Neural cell (in vitro differentiated cells): ENCODE measurements around the gene RHPN2. TPM values are rescaled to one million over a fixed set of nuclear protein-coding genes. Genes with fewer than 3 reads are reported as not detected.

Experiments
- H2AFZ ChIP-seq: fragments of 200-600, 300-800 bp; sonication (generic), shearing (Covaris generic); 2 replicates; pipeline ENCODE4 v1.6.0; 2014; ENCODE audit warnings: low read depth, mild to moderate bottlenecking, antibody characterized with exemption, low read length, moderate library complexity
- H3F3A ChIP-seq: fragments of 200-600 bp; shearing (Covaris generic); 2 replicates; pipeline ENCODE4 v1.6.1; 2016; ENCODE audit warnings: mild to moderate bottlenecking, moderate library complexity, mixed read lengths, antibody characterized with exemption, low read length; ENCODE audit not compliant: insufficient read depth, poor library complexity, severe bottlenecking
- H3K27ac ChIP-seq: fragments of 200-600, 300-800 bp; sonication (generic), shearing (Covaris generic); 2 replicates; pipeline ENCODE4 v1.5.1; 2014; ENCODE audit warnings: mild to moderate bottlenecking, low read length, moderate library complexity
- H3K27me3 ChIP-seq: fragments of 300-800, 200-600 bp; sonication (generic), shearing (Covaris generic); 2 replicates; pipeline ENCODE4 v1.6.0; 2014; ENCODE audit warnings: mild to moderate bottlenecking, low read depth, low read length, moderate library complexity; ENCODE audit not compliant: insufficient read depth
- H3K36me3 ChIP-seq: fragments of 300-800, 200-600 bp; sonication (generic), shearing (Covaris generic); 2 replicates; pipeline ENCODE4 v1.5.1; 2014; ENCODE audit warnings: mild to moderate bottlenecking, antibody characterized with exemption, low read length, moderate library complexity; ENCODE audit not compliant: insufficient read depth
- H3K4me2 ChIP-seq: fragments of 300-800, 200-600 bp; sonication (generic), shearing (Covaris generic); 2 replicates; pipeline ENCODE4 v1.6.0; 2014; ENCODE audit warnings: mild to moderate bottlenecking, low read length
- H3K4me3 ChIP-seq: fragments of 300-800, 200-600 bp; sonication (generic), shearing (Covaris generic); 2 replicates; pipeline ENCODE4 v1.5.1; 2014; ENCODE audit warnings: mild to moderate bottlenecking, low read length, moderate library complexity
- H3K79me2 ChIP-seq: fragments of 200-600 bp; shearing (Covaris generic); replicated peaks from 2 replicates; pipeline ENCODE4 v1.6.0; 2014; ENCODE audit warnings: mild to moderate bottlenecking, low read length, moderate library complexity; ENCODE audit not compliant: insufficient read depth
- H3K9ac ChIP-seq: fragments of 300-800, 200-600 bp; sonication (generic), shearing (Covaris generic); 2 replicates; pipeline ENCODE4 v1.6.1; 2016; ENCODE audit warnings: mild to moderate bottlenecking, low read length, mixed read lengths
- H3K9me2 ChIP-seq: fragments of 200-600 bp; shearing (Covaris generic); 2 replicates; pipeline ENCODE4 v1.6.1; 2016; ENCODE audit warnings: mild to moderate bottlenecking, low read length, mixed read lengths; ENCODE audit not compliant: insufficient read depth
- H3K9me3 ChIP-seq: fragments of 200-600, 300-800 bp; sonication (generic), shearing (Covaris generic); 2 replicates; pipeline ENCODE4 v1.6.1; 2016; ENCODE audit warnings: mild to moderate bottlenecking, mixed run types, low read length, moderate library complexity, mixed read lengths
- H4K20me1 ChIP-seq: fragments of 200-600 bp; shearing (Covaris generic); 2 replicates; pipeline ENCODE4 v1.6.1; 2016; ENCODE audit warnings: mild to moderate bottlenecking, mixed run types; ENCODE audit not compliant: insufficient read depth
- EZH2 ChIP-seq: fragments of 200-600, 300-800 bp; shearing (Covaris generic), sonication (generic); IDR thresholded peaks from 2 replicates; pipeline ENCODE4 v1.6.1; 2014; ENCODE audit warnings: antibody characterized with exemption, low read length, borderline replicate concordance, mild to moderate bottlenecking; ENCODE audit not compliant: insufficient read depth, poor library complexity, severe bottlenecking
- MXI1 ChIP-seq: fragments of 450-650 bp; conservative IDR thresholded peaks from 2 replicates; pipeline ENCODE4 v1.6.1; 2014; ENCODE audit warnings: antibody characterized with exemption, mild to moderate bottlenecking; ENCODE audit not compliant: poor library complexity, severe bottlenecking
- POLR2AphosphoS5 ChIP-seq: IDR thresholded peaks from 2 replicates; pipeline ENCODE4 v1.6.1; 2012
- RAD21 ChIP-seq: fragments of 450-650 bp; conservative IDR thresholded peaks from 2 replicates; pipeline ENCODE4 v1.6.1; 2014; ENCODE audit warnings: antibody characterized with exemption, mild to moderate bottlenecking, moderate library complexity
- SMC3 ChIP-seq: fragments of 450-650 bp; conservative IDR thresholded peaks from 2 replicates; pipeline ENCODE4 v1.6.1; 2014; ENCODE audit warnings: antibody characterized with exemption, mild to moderate bottlenecking, moderate library complexity; ENCODE audit not compliant: poor library complexity
- polyA plus RNA-seq: library from polyadenylated mRNA; depleted of rRNA; stranded (reverse); fragments of >200 nt; gene quantifications from 2 replicates; pipeline ENCODE4 v1.2.3, GENCODE V29; 2014
- TF ChIP-seq, protein P1 (sequence below): fragments of 450-650 bp; IDR thresholded peaks from 2 replicates; pipeline ENCODE4 v1.5.1; 2014; ENCODE audit warnings: antibody characterized with exemption, mild to moderate bottlenecking, moderate library complexity; ENCODE audit not compliant: poor library complexity, severe bottlenecking
- TF ChIP-seq, protein P2 (sequence below): IDR thresholded peaks from 2 replicates; pipeline ENCODE4 v1.6.1; 2012; ENCODE audit warnings: borderline replicate concordance

Gene RHPN2
- polyA plus RNA-seq, 1 donor from 2014 or later: 1.5 TPM

GRCh38 chr19:33110137-33110910 lies 45.6 kb upstream of the RHPN2 start (continued):
- TF ChIP-seq, protein P1, sequence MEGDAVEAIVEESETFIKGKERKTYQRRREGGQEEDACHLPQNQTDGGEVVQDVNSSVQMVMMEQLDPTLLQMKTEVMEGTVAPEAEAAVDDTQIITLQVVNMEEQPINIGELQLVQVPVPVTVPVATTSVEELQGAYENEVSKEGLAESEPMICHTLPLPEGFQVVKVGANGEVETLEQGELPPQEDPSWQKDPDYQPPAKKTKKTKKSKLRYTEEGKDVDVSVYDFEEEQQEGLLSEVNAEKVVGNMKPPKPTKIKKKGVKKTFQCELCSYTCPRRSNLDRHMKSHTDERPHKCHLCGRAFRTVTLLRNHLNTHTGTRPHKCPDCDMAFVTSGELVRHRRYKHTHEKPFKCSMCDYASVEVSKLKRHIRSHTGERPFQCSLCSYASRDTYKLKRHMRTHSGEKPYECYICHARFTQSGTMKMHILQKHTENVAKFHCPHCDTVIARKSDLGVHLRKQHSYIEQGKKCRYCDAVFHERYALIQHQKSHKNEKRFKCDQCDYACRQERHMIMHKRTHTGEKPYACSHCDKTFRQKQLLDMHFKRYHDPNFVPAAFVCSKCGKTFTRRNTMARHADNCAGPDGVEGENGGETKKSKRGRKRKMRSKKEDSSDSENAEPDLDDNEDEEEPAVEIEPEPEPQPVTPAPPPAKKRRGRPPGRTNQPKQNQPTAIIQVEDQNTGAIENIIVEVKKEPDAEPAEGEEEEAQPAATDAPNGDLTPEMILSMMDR: no peak

DNA sequence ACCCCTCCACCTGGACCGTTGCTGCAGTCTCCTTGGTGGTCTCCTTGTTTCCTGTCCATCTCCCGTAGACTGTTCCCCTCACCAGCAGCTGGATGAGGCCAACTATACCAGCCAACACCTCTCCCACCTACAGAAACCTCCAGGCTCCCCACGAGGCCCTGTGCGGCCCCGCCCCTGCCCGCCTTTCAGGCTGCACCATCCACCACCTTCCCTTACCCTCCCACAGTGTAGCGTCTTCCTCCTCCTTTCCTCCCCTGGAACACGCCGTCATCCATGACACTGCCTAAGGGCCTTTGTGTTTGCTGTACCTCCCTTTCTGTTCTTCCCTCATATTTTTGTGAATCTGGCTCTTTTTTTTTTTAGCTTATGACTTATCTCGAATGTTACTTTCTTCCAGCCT lies 43.5 kb upstream of the RHPN2 start:
- Histone ChIP-seq H3K4me2 (no peak overlapping the region), H3K9me2 (no peaks in the 10 kb centered on the region), H4K20me1 (no peaks in the 10 kb centered on the region), H3K4me3 (no peak overlapping the region), H3K9ac (no peak overlapping the region), H3F3A (no peaks in the 10 kb centered on the region), H3K27ac (no peak overlapping the region), H3K9me3 (no peaks in the 10 kb centered on the region), H3K79me2 (no peaks in the 10 kb centered on the region), H2AFZ (no peak overlapping the region), H3K27me3 (no peaks in the 10 kb centered on the region), H3K36me3 (no peaks in the 10 kb centered on the region)
- no peak for TF ChIP-seq SMC3
- TF ChIP-seq, protein P2, sequence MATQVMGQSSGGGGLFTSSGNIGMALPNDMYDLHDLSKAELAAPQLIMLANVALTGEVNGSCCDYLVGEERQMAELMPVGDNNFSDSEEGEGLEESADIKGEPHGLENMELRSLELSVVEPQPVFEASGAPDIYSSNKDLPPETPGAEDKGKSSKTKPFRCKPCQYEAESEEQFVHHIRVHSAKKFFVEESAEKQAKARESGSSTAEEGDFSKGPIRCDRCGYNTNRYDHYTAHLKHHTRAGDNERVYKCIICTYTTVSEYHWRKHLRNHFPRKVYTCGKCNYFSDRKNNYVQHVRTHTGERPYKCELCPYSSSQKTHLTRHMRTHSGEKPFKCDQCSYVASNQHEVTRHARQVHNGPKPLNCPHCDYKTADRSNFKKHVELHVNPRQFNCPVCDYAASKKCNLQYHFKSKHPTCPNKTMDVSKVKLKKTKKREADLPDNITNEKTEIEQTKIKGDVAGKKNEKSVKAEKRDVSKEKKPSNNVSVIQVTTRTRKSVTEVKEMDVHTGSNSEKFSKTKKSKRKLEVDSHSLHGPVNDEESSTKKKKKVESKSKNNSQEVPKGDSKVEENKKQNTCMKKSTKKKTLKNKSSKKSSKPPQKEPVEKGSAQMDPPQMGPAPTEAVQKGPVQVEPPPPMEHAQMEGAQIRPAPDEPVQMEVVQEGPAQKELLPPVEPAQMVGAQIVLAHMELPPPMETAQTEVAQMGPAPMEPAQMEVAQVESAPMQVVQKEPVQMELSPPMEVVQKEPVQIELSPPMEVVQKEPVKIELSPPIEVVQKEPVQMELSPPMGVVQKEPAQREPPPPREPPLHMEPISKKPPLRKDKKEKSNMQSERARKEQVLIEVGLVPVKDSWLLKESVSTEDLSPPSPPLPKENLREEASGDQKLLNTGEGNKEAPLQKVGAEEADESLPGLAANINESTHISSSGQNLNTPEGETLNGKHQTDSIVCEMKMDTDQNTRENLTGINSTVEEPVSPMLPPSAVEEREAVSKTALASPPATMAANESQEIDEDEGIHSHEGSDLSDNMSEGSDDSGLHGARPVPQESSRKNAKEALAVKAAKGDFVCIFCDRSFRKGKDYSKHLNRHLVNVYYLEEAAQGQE: no peak

DNA sequence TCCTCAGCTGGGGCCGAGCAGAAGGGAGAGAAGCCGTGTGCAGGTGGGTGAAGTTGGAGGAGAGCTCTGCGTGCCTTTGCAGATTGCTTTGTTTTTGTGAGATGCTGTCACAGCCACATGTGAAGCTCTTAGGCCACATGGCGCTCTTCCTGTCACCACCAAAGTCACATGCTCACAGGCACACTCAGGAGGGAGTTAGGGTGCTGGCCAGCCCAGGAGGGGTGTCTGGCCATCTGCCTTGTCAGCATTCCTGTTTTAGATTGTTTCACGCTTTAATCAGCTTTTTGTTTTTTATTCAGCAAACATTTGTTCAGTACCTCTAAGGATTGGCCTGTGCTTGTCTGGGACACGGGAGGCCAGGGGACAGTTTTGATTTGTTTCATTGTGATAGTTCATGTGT lies 38.2 kb upstream of the RHPN2 start:
- TF ChIP-seq RAD21 (no peak), SMC3 (no peak)
- Histone ChIP-seq H3K9ac (no peak overlapping the region), H3K79me2 (no peaks in the 10 kb centered on the region), H3K4me2 (no peak overlapping the region), H2AFZ (no peak overlapping the region), H3F3A (no peaks in the 10 kb centered on the region), H3K27me3 (no peaks in the 10 kb centered on the region), H3K36me3 (peaks cover 4% of the 10 kb centered on the region), H4K20me1 (no peaks in the 10 kb centered on the region), H3K27ac (no peak overlapping the region), H3K4me3 (no peak overlapping the region), H3K9me3 (no peaks in the 10 kb centered on the region), H3K9me2 (no peaks in the 10 kb centered on the region)

- H3K36me3 ChIP-seq: peaks cover 4% of the 10 kb centered on the region
Observed at GRCh38 chr19:33100894-33101644, 36.4 kb upstream of the RHPN2 start.

More at GRCh38 chr19:33100894-33101644, 36.4 kb upstream of the RHPN2 start:
- TF ChIP-seq POLR2AphosphoS5 (no peak), EZH2 (no peak), MXI1 (no peak)
- TF ChIP-seq, protein P2: no peak
- TF ChIP-seq, protein P1: no peak
- no peaks in the 10 kb centered on the region for H3K9me2 ChIP-seq
- no peaks in the 10 kb centered on the region for H3K27me3 ChIP-seq
- H3K27ac ChIP-seq: no peak overlapping the region
- H3K9me3 ChIP-seq: no peaks in the 10 kb centered on the region
- no peaks in the 10 kb centered on the region for H3F3A ChIP-seq
- H4K20me1 ChIP-seq: no peaks in the 10 kb centered on the region
- H3K4me2 ChIP-seq: no peak overlapping the region
- H3K9ac ChIP-seq: no peak overlapping the region
- H3K4me3 ChIP-seq: no peak overlapping the region
- H2AFZ ChIP-seq: no peak overlapping the region
- no peaks in the 10 kb centered on the region for H3K79me2 ChIP-seq
